IMR-90 (cell line): Measurements from ENCODE around the gene TLR9. TPM values are rescaled to one million over a fixed set of nuclear protein-coding genes. Genes with fewer than 3 reads are reported as not detected.

Source experiments
- ATAC-seq: fragments of 200-7000 bp; cut with Tn5 transposase; 2 replicates; pipeline ENCODE4 v1.9.1; 2020; ENCODE audit warnings: low read depth, mild to moderate bottlenecking, moderate library complexity
- BruUV-seq: library from RNA; stranded (reverse); fragments of 400-500 nt; replicated peaks from 2 replicates; lab custom pipeline; 2021; lab: Mats Ljungman, UMichigan
- CTCF ChIA-PET: fragments of 300-600 bp; formaldehyde crosslinking; extraction: SDS; loops from one replicate; lab custom pipeline; 2021; ENCODE audit warnings: antibody characterized with exemption; lab: Yijun Ruan, JAX
- POLR2A ChIA-PET: fragments of 300-600 bp; sonication (Branson Sonifier 250); formaldehyde crosslinking; loops from one replicate; lab custom pipeline; 2022; ENCODE audit warnings: antibody characterized with exemption; ENCODE audit not compliant: unreplicated experiment; lab: Charles Lee
- DNase-seq: peaks from one replicate; pipeline ENCODE4 v3.0.0; 2013
- H2AFZ ChIP-seq: replicated peaks from 2 replicates; pipeline ENCODE3; 2013; ENCODE audit warnings: low read length, mild to moderate bottlenecking; ENCODE audit not compliant: poor library complexity
- H2AK5ac ChIP-seq: 2 replicates; pipeline ENCODE4 v1.6.1; 2013; ENCODE audit warnings: low read depth, low read length, inconsistent platforms
- H2AK9ac ChIP-seq: replicated peaks from 2 replicates; pipeline ENCODE3; 2013; ENCODE audit warnings: mild to moderate bottlenecking, low read depth, low read length, moderate library complexity; ENCODE audit not compliant: poor library complexity
- H2BK120ac ChIP-seq: 2 replicates; pipeline ENCODE4 v1.6.1; 2013; ENCODE audit warnings: low read depth, low read length, inconsistent platforms
- H2BK15ac ChIP-seq: 3 replicates; pipeline ENCODE4 v1.6.1; 2013; ENCODE audit warnings: low read depth, low read length, inconsistent platforms
- H2BK20ac ChIP-seq: 2 replicates; pipeline ENCODE4 v1.6.1; 2013; ENCODE audit warnings: low read depth, mild to moderate bottlenecking, inconsistent platforms, low read length, moderate library complexity
- H2BK5ac ChIP-seq: 2 replicates; pipeline ENCODE4 v1.6.1; 2013; ENCODE audit warnings: mild to moderate bottlenecking, low read depth, low read length, inconsistent platforms; ENCODE audit not compliant: poor library complexity, severe bottlenecking
- H3K14ac ChIP-seq: replicated peaks from 2 replicates; pipeline ENCODE4 v1.6.1; 2013; ENCODE audit warnings: low read depth, low read length, inconsistent platforms
- H3K18ac ChIP-seq: 2 replicates; pipeline ENCODE4 v1.6.1; 2013; ENCODE audit warnings: low read depth, low read length, control low read depth
- H3K23ac ChIP-seq: 2 replicates; pipeline ENCODE4 v1.6.1; 2013; ENCODE audit warnings: low read depth, low read length, inconsistent platforms
- H3K27ac ChIP-seq: 2 replicates; pipeline ENCODE4 v1.5.1; 2013; ENCODE audit warnings: mild to moderate bottlenecking, control low read depth, low read length; ENCODE audit not compliant: insufficient read depth
- H3K27me3 ChIP-seq: 2 replicates; pipeline ENCODE4 v1.6.1; 2013; ENCODE audit warnings: low read length; ENCODE audit not compliant: control insufficient read depth, insufficient read depth
- H3K36me3 ChIP-seq: 2 replicates; pipeline ENCODE4 v1.6.1; 2013; ENCODE audit warnings: low read length, mixed read lengths; ENCODE audit not compliant: control insufficient read depth, insufficient read depth
- H3K4ac ChIP-seq: 2 replicates; pipeline ENCODE4 v1.6.1; 2013; ENCODE audit warnings: low read depth, low read length, inconsistent platforms
- H3K4me1 ChIP-seq: 2 replicates; pipeline ENCODE4 v1.6.1; 2013; ENCODE audit warnings: low read length, mixed read lengths; ENCODE audit not compliant: control insufficient read depth, insufficient read depth
- H3K4me2 ChIP-seq: 2 replicates; pipeline ENCODE4 v1.6.1; 2013; ENCODE audit warnings: low read depth, mild to moderate bottlenecking, control low read depth, low read length, moderate library complexity
- H3K4me3 ChIP-seq: 2 replicates; pipeline ENCODE4 v1.5.1; 2013; ENCODE audit warnings: low read depth, mild to moderate bottlenecking, control low read depth, low read length, moderate library complexity; ENCODE audit not compliant: insufficient read depth
- H3K56ac ChIP-seq: 2 replicates; pipeline ENCODE4 v1.6.1; 2013; ENCODE audit warnings: low read length, inconsistent platforms; ENCODE audit not compliant: insufficient read depth; ENCODE audit errors: extremely low read depth
- H3K79me1 ChIP-seq, 2 experiments: 2 replicates each; pipeline ENCODE4 v1.6.1; 2013; ENCODE audit warnings: low read length in 2 of 2, inconsistent platforms in 1 of 2, low read depth in 1 of 2
- H3K9ac ChIP-seq: 2 replicates; pipeline ENCODE4 v1.6.1; 2013; ENCODE audit warnings: low read depth, low read length, control low read depth
- H3K9me1 ChIP-seq: 2 replicates; pipeline ENCODE4 v1.6.1; 2013; ENCODE audit warnings: low read length, inconsistent platforms; ENCODE audit not compliant: insufficient read depth
- H3K9me3 ChIP-seq: 2 replicates; pipeline ENCODE4 v1.6.1; 2013; ENCODE audit warnings: low read length; ENCODE audit not compliant: control insufficient read depth, insufficient read depth
- H4K20me1 ChIP-seq: 2 replicates; pipeline ENCODE4 v1.6.1; 2013; ENCODE audit warnings: low read length, inconsistent platforms; ENCODE audit not compliant: insufficient read depth
- H4K5ac ChIP-seq: 2 replicates; pipeline ENCODE4 v1.6.1; 2013; ENCODE audit warnings: mild to moderate bottlenecking, low read depth, low read length, control low read depth
- H4K8ac ChIP-seq, 2 experiments: 2 replicates each; pipeline ENCODE4 v1.6.1; 2013; ENCODE audit warnings: low read depth in 2 of 2, low read length in 2 of 2, control low read depth in 1 of 2, inconsistent platforms in 1 of 2
- H4K91ac ChIP-seq: 2 replicates; pipeline ENCODE4 v1.6.1; 2013; ENCODE audit warnings: low read depth, low read length, inconsistent platforms; ENCODE audit not compliant: insufficient read depth
- BHLHE40 ChIP-seq: fragments of 150-350 bp; IDR thresholded peaks from 2 replicates; pipeline ENCODE4 v1.6.1; 2016; ENCODE audit warnings: mild to moderate bottlenecking, low read depth, low read length
- CEBPB ChIP-seq: IDR thresholded peaks from 2 replicates; pipeline ENCODE4 v1.6.1; 2012; ENCODE audit warnings: low read depth, low read length, improper control_type of control experiment
- CHD1 ChIP-seq: IDR thresholded peaks from 2 replicates; pipeline ENCODE4 v1.6.1; 2012; ENCODE audit warnings: low read depth, low read length, improper control_type of control experiment
- FOS ChIP-seq: fragments of 150-350 bp; IDR thresholded peaks from 2 replicates; pipeline ENCODE4 v1.6.1; 2016; ENCODE audit warnings: low read depth, low read length
- MAFK ChIP-seq: IDR thresholded peaks from 2 replicates; pipeline ENCODE4 v1.6.1; 2012; ENCODE audit warnings: low read depth, low read length, improper control_type of control experiment
- MAZ ChIP-seq: IDR thresholded peaks from 2 replicates; pipeline ENCODE4 v1.6.1; 2012; ENCODE audit warnings: low read depth, mild to moderate bottlenecking, low read length, improper control_type of control experiment, moderate library complexity, borderline replicate concordance
- MXI1 ChIP-seq: IDR thresholded peaks from 2 replicates; pipeline ENCODE4 v1.6.1; 2012; ENCODE audit warnings: low read depth, mild to moderate bottlenecking, low read length, moderate library complexity, borderline replicate concordance
- NFE2L2 ChIP-seq: fragments of 150-350 bp; IDR thresholded peaks from 2 replicates; pipeline ENCODE4 v1.6.1; 2016; ENCODE audit warnings: low read depth, mild to moderate bottlenecking, low read length
- POLR2A ChIP-seq: IDR thresholded peaks from 2 replicates; pipeline ENCODE4 v1.6.1; 2012; ENCODE audit warnings: mild to moderate bottlenecking, low read depth, low read length
- RAD21 ChIP-seq: IDR thresholded peaks from 2 replicates; pipeline ENCODE4 v1.6.1; 2012; ENCODE audit warnings: low read length, improper control_type of control experiment
- RCOR1 ChIP-seq: IDR thresholded peaks from 2 replicates; pipeline ENCODE4 v1.6.1; 2012; ENCODE audit warnings: mild to moderate bottlenecking, low read length, improper control_type of control experiment; ENCODE audit not compliant: insufficient replicate concordance
- RFX5 ChIP-seq: IDR thresholded peaks from 2 replicates; pipeline ENCODE4 v1.8.0; 2012; ENCODE audit warnings: low read depth, mild to moderate bottlenecking, low read length, moderate library complexity
- SMC3 ChIP-seq: fragments of 150-350 bp; IDR thresholded peaks from 2 replicates; pipeline ENCODE4 v1.6.1; 2016; ENCODE audit warnings: low read depth, mild to moderate bottlenecking, antibody characterized with exemption, low read length, moderate library complexity
- WGBS, 2 experiments: methylation state at CpG; one replicate each; pipeline versions ENCODE4 v1.1.5 to v1.1.7; 2013; ENCODE audit warnings: missing lambda C conversion rate in 2 of 2; ENCODE audit not compliant: insufficient read length in 1 of 2; ENCODE audit errors: extremely low coverage in 2 of 2; 5-methylcytosine and 5-hydroxymethylcytosine counted together
- dilution Hi-C: fragments of 300-500 bp; cut with HindIII; formaldehyde crosslinking; loops from one replicate; pipeline ENCODE4 v1.14.3; 2018; ENCODE audit warnings: low sequenced_read_pairs; ENCODE audit not compliant: unreplicated experiment
- in situ Hi-C: fragments of 300-500 bp; cut with MboI; formaldehyde crosslinking; loops from 3 replicates; pipeline ENCODE4 v1.14.3; 2019; ENCODE audit warnings: low sequenced_read_pairs, inconsistent platforms, mixed read lengths
- intact Hi-C: fragments of 100-400 bp; cut with micrococcal nuclease; formaldehyde crosslinking; loops from 2 replicates; pipeline ENCODE4 v1.10.0; 2022
- polyA plus RNA-seq, 3 experiments: library from polyadenylated mRNA; depleted of rRNA; stranded (reverse); fragments of >200 nt; gene quantifications; 2 replicates each; pipeline ENCODE4 v1.2.3, GENCODE V29; 2012; ENCODE audit warnings: low replicate concordance in 1 of 3
- total RNA-seq: library from RNA; depleted of rRNA; stranded (reverse); fragments of >200 nt; gene quantifications from 2 replicates; pipeline ENCODE4 v1.2.3, GENCODE V29; 2012
- TF ChIP-seq, protein P1 (sequence below): fragments of 150-350 bp; IDR thresholded peaks from 2 replicates; pipeline ENCODE4 v1.6.1; 2017; ENCODE audit warnings: mild to moderate bottlenecking, antibody characterized with exemption, low read length, low read depth
- TF ChIP-seq, protein P2 (sequence below): fragments of 150-350 bp; IDR thresholded peaks from 2 replicates; pipeline ENCODE4 v1.6.1; 2016; ENCODE audit warnings: low read depth, mild to moderate bottlenecking, low read length, moderate library complexity, borderline replicate concordance
- TF ChIP-seq, protein P3 (sequence below): conservative IDR thresholded peaks from 2 replicates; pipeline ENCODE4 v1.5.1; 2012; ENCODE audit warnings: mild to moderate bottlenecking, low read depth, low read length, improper control_type of control experiment

Gene TLR9
- total and polyA plus RNA-seq, 2 of the 4 experiments (the other 2 are of a cell fraction): not detected

DNA sequence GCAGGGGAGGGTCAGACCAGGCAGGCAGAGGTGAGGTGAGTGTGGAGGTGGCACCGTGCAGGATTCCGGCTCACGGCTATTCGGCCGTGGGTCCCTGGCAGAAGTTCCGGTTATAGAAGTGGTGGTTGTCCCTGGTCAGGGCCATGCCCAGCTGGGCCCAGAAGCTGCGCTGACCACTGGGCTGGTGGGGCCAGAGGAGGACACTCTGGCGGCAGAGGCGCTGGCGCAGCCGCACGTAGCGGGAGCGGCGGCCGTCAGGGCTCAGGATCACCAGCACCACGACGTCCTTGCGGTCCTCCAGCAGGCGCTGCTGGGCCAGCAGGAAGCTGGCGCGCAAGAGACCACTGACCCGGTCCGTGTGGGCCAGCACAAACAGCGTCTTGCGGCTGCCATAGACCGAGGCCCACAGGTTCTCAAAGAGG is 4.3 kb downstream of the TLR9 start:
- H3K9me3 ChIP-seq: no peaks in the 10 kb centered on the region
- ATAC-seq (no peak), DNase-seq (no peak)
- H3K9me1 ChIP-seq: peaks cover 16% of the 10 kb centered on the region
- no TSS peak for BruUV-seq
- H2AFZ ChIP-seq: peak overlapping the region; percentile 48
- TF ChIP-seq MAFK (no peak), BHLHE40 (no peak), CHD1 (no peak), RAD21 (no peak), RFX5 (no peak), SMC3 (no peak), NFE2L2 (no peak), MXI1 (no peak), CEBPB (no peak), FOS (no peak), MAZ (no peak), RCOR1 (no peak), POLR2A (no peak)
- TF ChIP-seq, protein P1, sequence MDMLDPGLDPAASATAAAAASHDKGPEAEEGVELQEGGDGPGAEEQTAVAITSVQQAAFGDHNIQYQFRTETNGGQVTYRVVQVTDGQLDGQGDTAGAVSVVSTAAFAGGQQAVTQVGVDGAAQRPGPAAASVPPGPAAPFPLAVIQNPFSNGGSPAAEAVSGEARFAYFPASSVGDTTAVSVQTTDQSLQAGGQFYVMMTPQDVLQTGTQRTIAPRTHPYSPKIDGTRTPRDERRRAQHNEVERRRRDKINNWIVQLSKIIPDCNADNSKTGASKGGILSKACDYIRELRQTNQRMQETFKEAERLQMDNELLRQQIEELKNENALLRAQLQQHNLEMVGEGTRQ: no peak
- TF ChIP-seq, protein P2, sequence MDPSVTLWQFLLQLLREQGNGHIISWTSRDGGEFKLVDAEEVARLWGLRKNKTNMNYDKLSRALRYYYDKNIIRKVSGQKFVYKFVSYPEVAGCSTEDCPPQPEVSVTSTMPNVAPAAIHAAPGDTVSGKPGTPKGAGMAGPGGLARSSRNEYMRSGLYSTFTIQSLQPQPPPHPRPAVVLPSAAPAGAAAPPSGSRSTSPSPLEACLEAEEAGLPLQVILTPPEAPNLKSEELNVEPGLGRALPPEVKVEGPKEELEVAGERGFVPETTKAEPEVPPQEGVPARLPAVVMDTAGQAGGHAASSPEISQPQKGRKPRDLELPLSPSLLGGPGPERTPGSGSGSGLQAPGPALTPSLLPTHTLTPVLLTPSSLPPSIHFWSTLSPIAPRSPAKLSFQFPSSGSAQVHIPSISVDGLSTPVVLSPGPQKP: no peak
- TF ChIP-seq, protein P3, sequence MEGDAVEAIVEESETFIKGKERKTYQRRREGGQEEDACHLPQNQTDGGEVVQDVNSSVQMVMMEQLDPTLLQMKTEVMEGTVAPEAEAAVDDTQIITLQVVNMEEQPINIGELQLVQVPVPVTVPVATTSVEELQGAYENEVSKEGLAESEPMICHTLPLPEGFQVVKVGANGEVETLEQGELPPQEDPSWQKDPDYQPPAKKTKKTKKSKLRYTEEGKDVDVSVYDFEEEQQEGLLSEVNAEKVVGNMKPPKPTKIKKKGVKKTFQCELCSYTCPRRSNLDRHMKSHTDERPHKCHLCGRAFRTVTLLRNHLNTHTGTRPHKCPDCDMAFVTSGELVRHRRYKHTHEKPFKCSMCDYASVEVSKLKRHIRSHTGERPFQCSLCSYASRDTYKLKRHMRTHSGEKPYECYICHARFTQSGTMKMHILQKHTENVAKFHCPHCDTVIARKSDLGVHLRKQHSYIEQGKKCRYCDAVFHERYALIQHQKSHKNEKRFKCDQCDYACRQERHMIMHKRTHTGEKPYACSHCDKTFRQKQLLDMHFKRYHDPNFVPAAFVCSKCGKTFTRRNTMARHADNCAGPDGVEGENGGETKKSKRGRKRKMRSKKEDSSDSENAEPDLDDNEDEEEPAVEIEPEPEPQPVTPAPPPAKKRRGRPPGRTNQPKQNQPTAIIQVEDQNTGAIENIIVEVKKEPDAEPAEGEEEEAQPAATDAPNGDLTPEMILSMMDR: no peak
- 98% methylated on average over 20 of the region's 27 CpGs; no CpG with 5 or more reads in 1 of the 2 experiments for WGBS, 2 experiments
- no peak overlapping the region for H4K8ac ChIP-seq
- H2BK120ac ChIP-seq: no peak overlapping the region
- H2AK9ac ChIP-seq: no peak overlapping the region
- intact Hi-C loops (loop anchor here (5.0 kb wide), 1 partner anchor 226 kb away; the partner anchor contains the start of gene SEMA3G), in situ Hi-C loops (no loop called here), dilution Hi-C loops (no loop called here)
- H2BK20ac ChIP-seq: no peak overlapping the region
- peaks cover 8% of the 10 kb centered on the region for H3K4me1 ChIP-seq
- H3K4me3 ChIP-seq: no peak overlapping the region
- H4K91ac ChIP-seq: no peak overlapping the region
- H3K14ac ChIP-seq: no peak overlapping the region
- peaks cover 0 to 6% of the 10 kb centered on the region in 2 experiments; a peak in 1 of 4 replicates for H3K79me1 ChIP-seq
- H3K9ac ChIP-seq: no peak overlapping the region
- no peaks in the 10 kb centered on the region for H3K27me3 ChIP-seq
- no peak overlapping the region for H2BK15ac ChIP-seq
- H3K27ac ChIP-seq: no peak overlapping the region
- CTCF ChIA-PET: interaction anchor here (0.6 to 1.8 kb wide), 9 partner anchors 16 to 421 kb away, joined by 3 to 10 read pairs (median 3); no protein-coding TSS in a partner anchor
- no peak overlapping the region for H3K4me2 ChIP-seq
- no peak overlapping the region for H3K4ac ChIP-seq
- H3K36me3 ChIP-seq: no peaks in the 10 kb centered on the region
- no peak overlapping the region for H2BK5ac ChIP-seq
- H4K20me1 ChIP-seq: peaks cover 15% of the 10 kb centered on the region
- POLR2A ChIA-PET: no interaction called here
- H3K18ac ChIP-seq: no peak overlapping the region
- H4K5ac ChIP-seq: no peak overlapping the region
- no peak overlapping the region for H2AK5ac ChIP-seq
- H3K23ac ChIP-seq: no peak overlapping the region
- no peak overlapping the region for H3K56ac ChIP-seq
